H9 (cell line): ENCODE data around the gene SLC48A1. TPM values are rescaled to one million over a fixed set of nuclear protein-coding genes. Genes with fewer than 3 reads are reported as not detected.

Experiments
- DNase-seq: peaks from one replicate; pipeline ENCODE4 v3.0.0-alpha.2; 2017
- H2AFZ ChIP-seq: one replicate; pipeline ENCODE4 v1.6.1; 2013; ENCODE audit warnings: mild to moderate bottlenecking, low read length, control low read depth, moderate library complexity
- H2AK5ac ChIP-seq: 2 replicates; pipeline ENCODE4 v1.6.1; 2013; ENCODE audit warnings: low read length, control low read depth, mixed read lengths; ENCODE audit not compliant: insufficient read length
- H2BK120ac ChIP-seq: one replicate; pipeline ENCODE4 v1.6.1; 2013; ENCODE audit warnings: low read depth, mild to moderate bottlenecking, low read length, control low read depth, inconsistent platforms; ENCODE audit not compliant: poor library complexity, severe bottlenecking
- H2BK12ac ChIP-seq: 2 replicates; pipeline ENCODE4 v1.6.1; 2013; ENCODE audit warnings: low read length, control low read depth, mixed read lengths, low read depth; ENCODE audit not compliant: insufficient read length
- H2BK15ac ChIP-seq: 2 replicates; pipeline ENCODE4 v1.6.1; 2013; ENCODE audit warnings: low read depth, low read length, control low read depth
- H2BK20ac ChIP-seq: one replicate; pipeline ENCODE4 v1.6.1; 2013; ENCODE audit warnings: low read depth, mild to moderate bottlenecking, low read length, control low read depth, inconsistent platforms; ENCODE audit not compliant: poor library complexity, severe bottlenecking
- H2BK5ac ChIP-seq: 2 replicates; pipeline ENCODE4 v1.6.1; 2013; ENCODE audit warnings: low read length, control low read depth, mixed read lengths; ENCODE audit not compliant: insufficient read length
- H3K14ac ChIP-seq: 2 replicates; pipeline ENCODE4 v1.6.1; 2013; ENCODE audit warnings: low read length, control low read depth; ENCODE audit not compliant: insufficient read depth
- H3K18ac ChIP-seq: 2 replicates; pipeline ENCODE4 v1.6.1; 2013; ENCODE audit warnings: low read depth, mild to moderate bottlenecking, mixed read lengths, low read length, control low read depth; ENCODE audit not compliant: insufficient read length
- H3K23ac ChIP-seq: 2 replicates; pipeline ENCODE4 v1.6.1; 2013; ENCODE audit warnings: low read length, control low read depth, mixed read lengths, low read depth; ENCODE audit not compliant: insufficient read length
- H3K23me2 ChIP-seq: 2 replicates; pipeline ENCODE4 v1.6.1; 2013; ENCODE audit warnings: low read depth, mild to moderate bottlenecking, mixed read lengths, low read length, control low read depth; ENCODE audit not compliant: insufficient read length, poor library complexity, severe bottlenecking
- H3K27ac ChIP-seq: 2 replicates; pipeline ENCODE4 v1.5.1; 2013; ENCODE audit warnings: low read length, control low read depth, mixed read lengths, low read depth; ENCODE audit not compliant: insufficient read length
- H3K27me3 ChIP-seq: 2 replicates; pipeline ENCODE4 v1.6.1; 2013; ENCODE audit warnings: low read length, control low read depth, inconsistent platforms; ENCODE audit not compliant: insufficient read depth
- H3K4ac ChIP-seq: 2 replicates; pipeline ENCODE4 v1.6.1; 2013; ENCODE audit warnings: low read depth, mild to moderate bottlenecking, control low read depth, inconsistent platforms, low read length, moderate library complexity
- H3K4me1 ChIP-seq: 2 replicates; pipeline ENCODE4 v1.6.1; 2013; ENCODE audit warnings: low read length, control low read depth, inconsistent platforms; ENCODE audit not compliant: insufficient read depth
- H3K4me2 ChIP-seq: 2 replicates; pipeline ENCODE4 v1.6.1; 2013; ENCODE audit warnings: low read length, control low read depth, mixed read lengths; ENCODE audit not compliant: insufficient read length, insufficient read depth
- H3K56ac ChIP-seq: 2 replicates; pipeline ENCODE4 v1.6.1; 2013; ENCODE audit warnings: low read depth, mild to moderate bottlenecking, mixed read lengths, low read length, control low read depth; ENCODE audit not compliant: insufficient read length
- H3K79me1 ChIP-seq: 2 replicates; pipeline ENCODE4 v1.6.1; 2013; ENCODE audit warnings: low read depth, mild to moderate bottlenecking, moderate library complexity, low read length, control low read depth, inconsistent platforms; ENCODE audit not compliant: insufficient read depth, poor library complexity, severe bottlenecking
- H3K79me2 ChIP-seq: 2 replicates; pipeline ENCODE4 v1.6.1; 2013; ENCODE audit warnings: low read length, control low read depth, inconsistent platforms; ENCODE audit not compliant: insufficient read depth
- H3K9ac ChIP-seq: 2 replicates; pipeline ENCODE4 v1.6.1; 2013; ENCODE audit warnings: low read length, control low read depth, mixed read lengths; ENCODE audit not compliant: insufficient read length; ENCODE audit errors: extremely low read depth
- H3K9me3 ChIP-seq: one replicate; pipeline ENCODE4 v1.6.1; 2013; ENCODE audit warnings: low read depth, low read length, inconsistent platforms; ENCODE audit not compliant: control insufficient read depth
- H3T11ph ChIP-seq: one replicate; pipeline ENCODE4 v1.6.1; 2013; ENCODE audit warnings: mild to moderate bottlenecking, low read length, control low read depth, inconsistent platforms
- H4K20me1 ChIP-seq: one replicate; pipeline ENCODE4 v1.6.1; 2013; ENCODE audit not compliant: control insufficient read depth, insufficient read length, insufficient read depth
- H4K5ac ChIP-seq: 2 replicates; pipeline ENCODE4 v1.6.1; 2013; ENCODE audit warnings: low read depth, mild to moderate bottlenecking, mixed read lengths, low read length, control low read depth; ENCODE audit not compliant: insufficient read length
- H4K8ac ChIP-seq: replicated peaks from 2 replicates; pipeline ENCODE4 v1.6.1; 2013; ENCODE audit warnings: low read length, control low read depth, mixed read lengths, low read depth; ENCODE audit not compliant: insufficient read length
- H4K91ac ChIP-seq: 2 replicates; pipeline ENCODE4 v1.6.1; 2013; ENCODE audit warnings: low read depth, mild to moderate bottlenecking, moderate library complexity, mixed read lengths, low read length, control low read depth; ENCODE audit not compliant: insufficient read length
- H3K27ac Mint-ChIP-seq, 3 experiments: 2 replicates in 2 of 3; 3 replicates in 1 of 3; pipeline ENCODE4 v1.8.0; 2020 to 2021; ENCODE audit warnings: mixed read lengths in 3 of 3, mild to moderate bottlenecking in 1 of 3, moderate library complexity in 1 of 3
- H3K27me3 Mint-ChIP-seq: 2 replicates; pipeline ENCODE4 v1.8.0; 2021; ENCODE audit warnings: low read depth, mild to moderate bottlenecking, moderate library complexity, mixed read lengths
- H3K36me3 Mint-ChIP-seq, 3 experiments: 2 replicates in 2 of 3; 3 replicates in 1 of 3; pipeline ENCODE4 v1.8.0; 2020 to 2021; ENCODE audit warnings: low read depth in 3 of 3, mixed read lengths in 3 of 3; ENCODE audit not compliant: insufficient read depth in 1 of 3
- H3K4me1 Mint-ChIP-seq, 2 experiments: 2 replicates each; pipeline ENCODE4 v1.8.0; 2020; ENCODE audit warnings: mixed read lengths in 2 of 2
- H3K4me3 Mint-ChIP-seq, 2 experiments: 2 replicates in 1 of 2; 3 replicates in 1 of 2; pipeline ENCODE4 v1.8.0; 2020 to 2021; ENCODE audit warnings: mild to moderate bottlenecking in 2 of 2, mixed read lengths in 2 of 2, moderate library complexity in 1 of 2
- H3K9me3 Mint-ChIP-seq, 2 experiments: 2 replicates in 1 of 2; 3 replicates in 1 of 2; pipeline ENCODE4 v1.8.0; 2020; ENCODE audit warnings: mild to moderate bottlenecking in 2 of 2, mixed read lengths in 2 of 2, moderate library complexity in 1 of 2
- WGBS: extraction: QIAGEN DNeasy Blood & Tissue Kit; methylation state at CpG from one replicate; pipeline ENCODE4 v1.1.7; 2013; ENCODE audit warnings: missing lambda C conversion rate, low lambda C conversion rate, mixed read lengths; ENCODE audit not compliant: insufficient read length; ENCODE audit errors: extremely low coverage; 5-methylcytosine and 5-hydroxymethylcytosine counted together
- total RNA-seq: library from RNA; stranded (reverse); gene quantifications from 2 replicates; pipeline ENCODE4 v1.2.1, GENCODE V29; 2021
- TF ChIP-seq, protein P1 (sequence below): fragments of 200-600 bp; sonication (generic); conservative IDR thresholded peaks from 3 replicates; pipeline ENCODE4 v1.8.0; 2021; ENCODE audit warnings: antibody characterized with exemption, mild to moderate bottlenecking

The SLC48A1 gene
- total RNA-seq, 1 experiment from 2014 or later = 10.6 TPM

GRCh38 chr12:47803191-47803875 is 30.3 kb downstream of the SLC48A1 start:
- Histone ChIP-seq H3K27ac (no peak overlapping the region), H2BK5ac (no peak overlapping the region), H3K23ac (no peak overlapping the region), H3K4me2 (no peak overlapping the region), H2BK15ac (no peak overlapping the region), H3K27me3 (no peaks in the 10 kb centered on the region), H3K4me1 (peaks cover 2% of the 10 kb centered on the region; the same call in 1 of the 2 replicates), H2BK12ac (no peak overlapping the region), H3K14ac (no peak overlapping the region), H3K79me1 (no peaks in the 10 kb centered on the region), H3K23me2 (no peaks in the 10 kb centered on the region), H3K9ac (no peak overlapping the region), H3K79me2 (peaks cover 8% of the 10 kb centered on the region; the same call in 1 of the 2 replicates), H2AFZ (no peak overlapping the region), H4K20me1 (no peaks in the 10 kb centered on the region), H3K18ac (no peak overlapping the region), H3K4ac (no peak overlapping the region), H2BK20ac (no peak overlapping the region), H4K8ac (no peak overlapping the region), H2AK5ac (no peak overlapping the region), H4K5ac (no peak overlapping the region), H2BK120ac (no peak overlapping the region), H4K91ac (no peak overlapping the region), H3K56ac (no peak overlapping the region), H3T11ph (no peak overlapping the region), H3K9me3 (no peaks in the 10 kb centered on the region)
- no CpG with 5 or more reads among the region's 12 CpGs for WGBS
- TF ChIP-seq, protein P1, sequence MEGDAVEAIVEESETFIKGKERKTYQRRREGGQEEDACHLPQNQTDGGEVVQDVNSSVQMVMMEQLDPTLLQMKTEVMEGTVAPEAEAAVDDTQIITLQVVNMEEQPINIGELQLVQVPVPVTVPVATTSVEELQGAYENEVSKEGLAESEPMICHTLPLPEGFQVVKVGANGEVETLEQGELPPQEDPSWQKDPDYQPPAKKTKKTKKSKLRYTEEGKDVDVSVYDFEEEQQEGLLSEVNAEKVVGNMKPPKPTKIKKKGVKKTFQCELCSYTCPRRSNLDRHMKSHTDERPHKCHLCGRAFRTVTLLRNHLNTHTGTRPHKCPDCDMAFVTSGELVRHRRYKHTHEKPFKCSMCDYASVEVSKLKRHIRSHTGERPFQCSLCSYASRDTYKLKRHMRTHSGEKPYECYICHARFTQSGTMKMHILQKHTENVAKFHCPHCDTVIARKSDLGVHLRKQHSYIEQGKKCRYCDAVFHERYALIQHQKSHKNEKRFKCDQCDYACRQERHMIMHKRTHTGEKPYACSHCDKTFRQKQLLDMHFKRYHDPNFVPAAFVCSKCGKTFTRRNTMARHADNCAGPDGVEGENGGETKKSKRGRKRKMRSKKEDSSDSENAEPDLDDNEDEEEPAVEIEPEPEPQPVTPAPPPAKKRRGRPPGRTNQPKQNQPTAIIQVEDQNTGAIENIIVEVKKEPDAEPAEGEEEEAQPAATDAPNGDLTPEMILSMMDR = no peak
- Mint-ChIP-seq H3K4me1 (peaks cover 45 to 55% of the 10 kb centered on the region in 2 experiments), H3K36me3 (peaks cover 2 to 23% (median 17%) of the 10 kb centered on the region in 3 experiments; a peak in 6 of 7 replicates), H3K27me3 (no peaks in the 10 kb centered on the region; the same call in 1 of the 2 replicates), H3K4me3 (no peak overlapping the region), H3K27ac (peak overlapping the region in 1 of 3 experiments; percentile 46; a peak in 1 of 7 replicates), H3K9me3 (no peaks in the 10 kb centered on the region)
- DNase-seq = no peak
